Jurkat, Clone E6-1 (cell line): ENCODE measurements around the gene MMP1.
"Not testable (repeated sequence)": the region's sequence is repeated elsewhere in the genome, so short reads cannot be mapped to it uniquely, and the experiment has no call there.

Source experiments
- DNase-seq: peaks from one replicate; pipeline ENCODE4 v3.0.0-alpha.2; 2011; ENCODE audit warnings: low read depth, low spot score
- H3K4me3 ChIP-seq: 2 replicates; pipeline ENCODE4 v1.5.1; 2011; ENCODE audit warnings: mild to moderate bottlenecking, low read length, control low read depth, moderate library complexity

Gene MMP1

GRCh38 chr11:102771351-102771750, 26.6 kb downstream of the MMP1 start:
- no peak overlapping the region for H3K4me3 ChIP-seq
- DNase-seq, result no peak

GRCh38 chr11:102770191-102770590, 27.8 kb downstream of the MMP1 start:
- DNase-seq, result no peak
- no peak overlapping the region for H3K4me3 ChIP-seq

- no peak overlapping the region for H3K4me3 ChIP-seq
- no peak for DNase-seq
These were observed 30.2 kb downstream of the MMP1 start for GRCh38 chr11:102767800-102768199.

GRCh38 chr11:102763440-102763839, 34.5 kb downstream of the MMP1 start:
- no peak overlapping the region for H3K4me3 ChIP-seq
- DNase-seq, result no peak

GRCh38 chr11:102762361-102762767, 35.6 kb downstream of the MMP1 start:
- no peak for DNase-seq
- H3K4me3 ChIP-seq, result no peak overlapping the region

GRCh38 chr11:102761646-102762238, 36.2 kb downstream of the MMP1 start:
- H3K4me3 ChIP-seq, result no peak overlapping the region
- DNase-seq, result no peak

- no peak overlapping the region for H3K4me3 ChIP-seq
- DNase-seq, result no peak
These were observed 37.5 kb downstream of the MMP1 start for GRCh38 chr11:102760344-102761035.

- DNase-seq, result no peak
These were observed 40.0 kb downstream of the MMP1 start for GRCh38 chr11:102757823-102758549.

GRCh38 chr11:102753267-102753666, 44.7 kb downstream of the MMP1 start:
- no peak overlapping the region for H3K4me3 ChIP-seq
- no peak for DNase-seq

More at GRCh38 chr11:102757823-102758549, 40.0 kb downstream of the MMP1 start:
- H3K4me3 ChIP-seq, result no peak overlapping the region

- H3K4me3 ChIP-seq, result no peak overlapping the region
- DNase-seq, result no peak
These were observed 46.3 kb downstream of the MMP1 start for GRCh38 chr11:102751673-102752072.

GRCh38 chr11:102749101-102749722, 48.7 kb downstream of the MMP1 start:
- H3K4me3 ChIP-seq, result no peak overlapping the region
- DNase-seq, result no peak

GRCh38 chr11:102746746-102747578, 51.0 kb downstream of the MMP1 start:
- DNase-seq, H3K4me3 ChIP-seq: not testable (repeated sequence)
